Fibroblast of skin of right quadriceps (primary cell): ENCODE data around the gene DLG5.
"Not testable (repeated sequence)": the region's sequence is repeated elsewhere in the genome, so short reads cannot be mapped to it uniquely, and the experiment has no call there.

Experiments
- DNase-seq: peaks from one replicate; pipeline ENCODE4 v3.0.0-alpha.2; 2013

Gene DLG5

DNA sequence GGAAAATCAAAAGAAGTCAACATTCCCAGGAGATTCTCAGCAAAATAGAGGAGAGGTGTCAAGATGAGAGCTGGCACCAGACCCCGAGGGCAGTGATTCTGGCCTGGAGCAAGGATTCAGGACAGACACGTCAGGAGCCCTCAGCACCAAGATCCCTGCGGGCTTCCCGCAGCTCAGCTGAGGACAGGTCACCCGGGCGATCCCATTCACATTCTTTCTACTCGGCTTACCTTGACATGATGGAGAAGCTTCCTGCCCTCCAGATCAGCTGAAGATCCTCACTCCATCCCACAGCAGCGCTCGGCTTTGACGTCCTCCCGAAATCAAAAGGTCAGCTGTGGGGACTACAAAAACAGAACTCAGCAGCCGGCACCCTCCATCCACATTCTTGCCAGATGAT is 139.1 kb downstream of the DLG5 start:
- DNase-seq = no peak

DNA sequence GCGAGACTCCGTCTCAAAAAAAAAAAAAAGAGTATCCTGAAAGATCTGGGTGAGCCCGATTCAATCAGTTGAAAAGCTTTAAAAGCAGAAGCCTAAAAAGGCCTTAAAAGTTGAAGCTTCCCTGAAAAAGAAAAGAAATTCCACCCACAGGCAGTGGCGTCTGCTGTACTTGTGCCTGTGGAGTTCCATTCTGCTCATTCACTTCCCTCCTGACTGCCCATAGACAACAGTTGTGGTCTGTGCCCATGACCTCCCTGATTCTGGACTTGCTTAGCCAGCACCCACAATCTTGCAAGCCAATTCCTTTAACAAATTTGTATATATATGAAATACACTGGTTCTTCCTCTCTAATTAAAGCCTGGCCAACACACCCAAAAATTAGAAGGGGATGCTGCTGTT is 141.7 kb downstream of the DLG5 start:
- peak; percentile 13 for DNase-seq

GRCh38 chr10:77782328-77783061 is 144.1 kb downstream of the DLG5 start:
- DNase-seq = no peak

GRCh38 chr10:77781451-77782327 is 144.9 kb downstream of the DLG5 start:
- no peak for DNase-seq

DNA sequence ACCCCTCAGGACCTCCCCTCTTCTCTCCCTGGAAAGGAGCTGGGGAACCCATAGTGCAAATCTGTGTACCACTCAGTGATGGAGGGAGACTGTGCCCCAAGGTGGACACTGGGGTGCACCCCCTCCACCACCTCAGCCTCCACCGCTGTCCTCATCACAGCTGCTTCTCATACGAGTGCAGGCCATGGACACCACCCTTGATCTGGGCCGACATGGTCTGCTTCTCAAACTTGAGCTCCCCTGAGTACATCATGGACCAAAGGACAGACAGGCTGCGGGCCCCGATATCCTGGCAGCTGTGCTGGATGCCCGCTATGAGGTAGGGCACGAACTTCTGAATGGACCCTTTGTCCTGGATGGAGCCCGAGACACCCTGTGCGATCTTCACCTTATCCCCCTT is 146.4 kb downstream of the DLG5 start:
- no peak for DNase-seq

GRCh38 chr10:77776487-77776886 is 150.1 kb downstream of the DLG5 start:
- DNase-seq = no peak

DNA sequence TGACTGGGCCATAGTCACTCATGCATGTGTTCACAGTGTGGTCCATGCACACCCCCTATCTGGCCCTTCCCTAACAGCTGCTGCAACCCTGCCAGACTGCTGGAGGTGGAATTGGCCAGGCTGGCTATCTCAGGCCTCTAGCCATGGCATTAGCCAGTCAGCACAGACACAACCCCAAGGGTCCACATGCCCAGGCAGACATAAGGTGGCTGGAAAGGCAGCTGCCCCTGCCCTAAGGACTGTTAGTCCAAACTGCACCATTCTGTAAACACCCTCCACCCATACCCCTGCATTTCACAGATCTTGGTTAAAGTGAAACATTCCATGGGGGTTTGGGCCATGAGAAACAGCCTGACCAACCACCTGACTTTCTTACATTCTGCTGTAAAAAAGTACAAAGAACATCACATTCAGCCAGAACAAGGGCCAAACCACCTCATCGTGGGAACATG is 151.6 kb downstream of the DLG5 start:
- no peak for DNase-seq

GRCh38 chr10:77773631-77774426 is 152.7 kb downstream of the DLG5 start:
- no peak for DNase-seq

DNA sequence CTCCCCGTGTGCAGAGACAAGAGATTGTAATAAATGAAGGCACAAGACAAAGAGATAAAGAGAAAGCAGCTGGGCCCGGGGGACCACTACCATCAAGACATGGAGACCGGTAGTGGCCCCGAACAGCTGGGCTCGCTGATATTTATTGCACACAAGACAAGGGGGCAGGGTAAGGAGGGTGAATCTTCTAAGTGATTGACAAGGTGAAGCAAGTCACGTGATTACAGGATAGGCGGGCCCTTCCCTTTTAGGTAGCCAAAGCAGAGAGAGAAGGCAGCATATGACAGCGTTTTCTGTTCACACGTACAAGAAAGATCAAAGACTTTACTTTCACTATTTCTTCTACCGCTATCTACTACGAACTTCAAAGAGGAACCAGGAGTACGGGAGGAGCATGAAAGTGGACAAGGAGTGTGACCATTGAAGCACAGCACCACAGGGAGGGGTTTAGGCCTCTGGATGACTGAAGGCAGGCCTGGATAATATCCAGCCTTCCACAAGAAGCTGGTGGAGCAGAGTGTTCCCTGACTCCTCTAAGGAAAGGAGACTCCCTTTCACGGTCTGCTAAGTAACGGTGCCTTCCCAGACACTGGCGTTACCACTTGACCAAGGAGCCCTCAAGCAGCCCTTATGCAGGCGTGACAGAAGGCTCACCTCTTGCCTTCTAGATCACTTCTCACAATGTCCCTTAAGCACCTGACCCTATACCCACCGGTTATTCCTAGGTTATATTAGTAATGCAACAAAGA is 153.5 kb downstream of the DLG5 start:
- not testable (repeated sequence) for DNase-seq

DNA sequence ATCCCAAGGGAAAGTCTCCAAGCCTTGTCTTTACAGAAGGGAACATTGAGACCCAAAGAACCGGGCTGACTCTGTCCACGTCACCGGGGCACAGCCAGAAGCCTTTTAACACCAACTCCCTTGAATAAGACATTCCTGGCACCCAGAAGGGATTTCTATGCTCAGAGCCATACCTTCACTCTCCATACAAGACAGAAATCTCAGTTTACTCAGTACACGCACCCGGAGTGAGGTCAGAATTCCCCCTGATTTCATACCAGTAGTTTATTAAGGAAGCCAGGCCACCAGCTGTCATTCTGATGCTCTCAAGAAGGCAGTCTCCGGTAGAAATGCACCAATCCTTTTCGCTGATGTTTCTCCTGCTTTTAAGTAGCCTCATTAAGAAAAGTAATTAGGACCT is 154.7 kb downstream of the DLG5 start:
- DNase-seq = no peak

GRCh38 chr10:77771450-77771849 is 155.1 kb downstream of the DLG5 start:
- no peak for DNase-seq

DNA sequence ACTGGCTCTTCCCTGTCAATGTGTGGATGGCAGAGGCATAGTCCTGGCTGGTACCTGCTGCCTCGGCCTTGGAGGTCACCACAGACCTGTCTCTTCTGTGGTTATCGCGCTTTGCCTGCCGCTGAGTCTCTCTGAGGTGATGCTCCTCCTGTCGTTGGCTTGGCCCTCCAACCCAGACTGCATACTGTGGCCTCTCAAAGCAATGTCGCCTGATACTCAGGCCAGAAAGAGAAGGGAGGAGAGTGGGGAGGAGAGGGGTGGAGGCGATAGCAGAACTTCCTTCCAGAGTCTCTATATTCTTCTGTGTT is 155.7 kb downstream of the DLG5 start:
- DNase-seq = no peak

GRCh38 chr10:77770081-77770867 is 156.3 kb downstream of the DLG5 start:
- DNase-seq = no peak

DNA sequence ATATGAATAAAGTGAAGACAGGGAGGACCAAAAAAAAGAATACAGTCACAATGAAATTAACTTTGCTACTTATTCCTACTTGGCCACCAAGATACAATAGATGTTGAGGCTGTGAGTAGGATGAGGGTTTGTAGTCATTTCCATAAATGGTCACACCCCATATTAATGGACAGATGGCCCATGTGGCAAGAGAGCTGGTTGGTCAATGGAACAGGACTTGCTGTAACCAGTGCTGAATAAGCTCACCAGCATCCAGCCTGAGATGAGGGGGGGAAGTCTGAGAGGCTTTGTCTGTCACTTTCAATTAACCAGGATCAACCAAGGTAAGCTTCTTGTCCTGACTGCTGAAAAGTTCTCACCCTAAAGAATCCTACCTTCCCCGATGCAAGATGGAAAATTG is 158.5 kb downstream of the DLG5 start:
- no peak for DNase-seq

DNA sequence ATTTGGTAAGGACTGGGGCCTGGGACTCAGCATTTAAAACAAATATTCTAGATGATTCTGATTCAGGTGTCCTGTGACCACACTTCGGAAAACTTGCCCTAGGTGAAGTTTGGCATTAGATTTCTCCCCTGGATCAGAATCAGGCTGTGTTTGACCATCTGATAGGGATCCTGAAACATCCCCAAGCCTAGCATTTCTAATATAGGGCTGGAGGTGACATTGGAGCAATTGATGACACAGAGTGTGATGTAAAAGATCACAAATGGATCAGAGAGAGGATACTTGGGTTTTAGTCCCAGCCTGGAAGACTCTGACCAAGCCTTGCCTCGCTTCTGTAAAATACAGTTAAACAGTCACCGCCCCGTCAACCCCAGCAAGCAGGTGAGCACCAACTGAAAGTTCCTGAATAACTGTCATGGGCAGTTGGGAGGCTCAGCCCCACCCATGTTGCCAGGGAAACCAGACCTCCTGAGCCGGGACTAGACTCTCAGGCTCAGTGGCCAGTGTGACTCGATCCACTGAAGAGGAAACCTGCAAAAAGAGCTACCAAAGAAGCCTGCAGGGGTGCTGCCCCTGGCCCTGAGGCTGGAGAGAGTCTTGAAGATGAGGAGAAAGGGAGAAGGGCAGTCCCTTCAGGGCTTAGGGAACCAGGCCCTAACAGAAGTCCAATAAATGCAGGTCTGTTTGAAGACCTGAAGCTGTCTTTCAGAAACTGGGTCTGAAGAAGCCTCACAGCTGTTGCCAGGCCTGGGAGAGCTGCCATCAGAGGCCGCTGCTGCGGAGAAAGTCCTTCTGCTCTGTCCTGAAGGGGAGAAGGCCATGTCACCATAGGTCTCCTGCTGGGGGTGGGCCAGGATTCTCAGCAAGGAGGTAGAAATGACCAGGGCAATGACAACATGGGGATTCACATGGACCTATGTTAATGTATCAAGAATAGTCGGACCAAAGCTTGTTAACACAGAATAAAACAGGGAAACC is 162.8 kb downstream of the DLG5 start:
- no peak for DNase-seq

DNA sequence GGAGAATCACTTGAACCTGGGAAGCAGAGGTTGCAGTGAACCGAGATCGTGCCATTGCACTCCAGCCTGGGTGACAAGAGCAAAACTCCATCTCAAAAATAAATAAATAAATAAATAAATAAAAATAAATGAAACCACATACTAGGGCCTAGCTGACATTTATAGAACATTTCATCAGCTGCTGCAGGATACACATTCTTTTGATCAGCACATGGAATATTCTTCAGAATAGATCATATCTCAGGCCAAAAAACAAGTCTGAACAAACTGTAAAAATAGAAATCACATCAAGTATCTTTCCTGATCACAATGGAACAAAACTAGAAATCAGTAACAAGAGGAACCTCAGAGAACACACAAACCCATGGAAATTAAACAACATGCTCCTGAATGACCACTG is 168.1 kb downstream of the DLG5 start:
- not testable (repeated sequence) for DNase-seq

DNA sequence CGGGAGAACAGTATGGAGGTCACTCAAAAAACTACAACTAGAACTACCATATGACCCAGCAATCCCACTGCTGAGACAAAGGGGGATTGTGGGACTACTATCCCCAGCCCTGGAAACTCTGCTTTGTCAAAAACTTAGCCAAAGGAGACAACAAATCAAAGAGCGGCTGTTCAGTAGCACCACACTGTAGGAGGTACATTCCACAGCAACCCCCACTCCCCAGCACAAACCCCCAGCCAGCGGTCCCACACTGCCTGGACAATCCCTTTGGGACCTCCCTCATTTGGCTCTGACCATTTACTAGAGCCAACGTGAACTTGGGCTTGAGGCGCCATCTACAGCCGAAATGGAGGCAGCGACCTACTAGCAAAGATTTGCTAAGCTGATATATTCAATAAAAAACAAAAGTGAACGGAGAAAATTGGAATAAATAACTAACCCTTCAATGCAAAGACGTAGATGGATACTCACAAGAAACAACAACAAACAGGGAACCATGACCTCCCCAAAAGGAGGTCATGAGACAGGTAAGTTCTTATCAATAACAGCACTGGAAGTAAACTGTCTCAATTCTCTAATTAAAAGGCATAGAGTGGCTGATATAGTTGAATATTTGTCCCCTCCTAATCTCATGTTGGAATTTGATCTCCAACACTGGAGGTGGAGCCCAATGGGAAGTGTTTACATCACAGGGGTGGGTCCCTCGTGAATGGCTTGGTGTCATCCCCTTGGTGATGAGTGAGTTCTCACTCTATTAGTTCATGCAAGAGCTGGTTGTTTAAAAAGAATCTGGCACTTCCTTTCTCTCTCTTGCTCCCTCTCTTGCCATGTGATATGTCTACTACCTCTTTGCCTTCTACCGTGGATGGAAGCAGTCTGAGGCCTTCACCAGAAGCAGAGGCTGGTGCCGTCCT is 170.0 kb downstream of the DLG5 start:
- DNase-seq = peak; percentile 78

- DNase-seq = peak; percentile 40
These were observed 180.4 kb downstream of the DLG5 start for GRCh38 chr10:77746047-77746707.

GRCh38 chr10:77744245-77744644 is 182.3 kb downstream of the DLG5 start:
- no peak for DNase-seq
